ENCODE measurements around the gene SMARCA4. TPM values are rescaled to one million over a fixed set of nuclear protein-coding genes. Genes with fewer than 3 reads are reported as not detected.
A peak's percentile ranks its signal among the peaks of the same experiment; 100 is the strongest.
"Not testable (repeated sequence)": the region's sequence is repeated elsewhere in the genome, so short reads cannot be mapped to it uniquely, and the experiment has no call there.

SMARCA4 gene
- polyA plus RNA-seq, 1 donor, result 91.1 TPM

GRCh38 chr19:11090014-11090263 is 129.1 kb downstream of the SMARCA4 start:
- H3K9me3 ChIP-seq (ENCODE audit: control insufficient read depth, low read depth, low read length); H3K36me3 ChIP-seq (ENCODE audit: control insufficient read depth, insufficient read depth, low read length); H3K27me3 ChIP-seq (ENCODE audit: control insufficient read depth, insufficient read depth, low read length); DNase-seq: not testable (repeated sequence)
- H3K4me1 ChIP-seq (ENCODE audit: control insufficient read depth, insufficient read depth, low read length), result peaks cover 40% of the 10 kb centered on the region
- WGBS (ENCODE audit: insufficient coverage, low lambda C conversion rate), result no CpG with 5 or more reads among the region's 15 CpGs
- H3K27ac ChIP-seq (ENCODE audit: low read length), result peak overlapping the region; percentile 77
- H3K4me3 ChIP-seq (ENCODE audit: low read length), result peak overlapping the region; percentile 70

GRCh38 chr19:11090264-11090996 is 129.6 kb downstream of the SMARCA4 start:
- Histone ChIP-seq H3K4me1 (ENCODE audit: control insufficient read depth, insufficient read depth, low read length) (peaks cover 40% of the 10 kb centered on the region), H3K27me3 (ENCODE audit: control insufficient read depth, insufficient read depth, low read length) (no peaks in the 10 kb centered on the region), H3K9me3 (ENCODE audit: control insufficient read depth, low read depth, low read length) (no peaks in the 10 kb centered on the region), H3K4me3 (ENCODE audit: low read length) (peak overlapping the region; percentile 96), H3K27ac (ENCODE audit: low read length) (peak overlapping the region; percentile 100), H3K36me3 (ENCODE audit: control insufficient read depth, insufficient read depth, low read length) (peaks cover 7% of the 10 kb centered on the region)
- WGBS (ENCODE audit: insufficient coverage, low lambda C conversion rate), result no CpG with 5 or more reads among the region's 64 CpGs
- peak; percentile 97 to 98 for DNase-seq

GRCh38 chr19:11090997-11091702 is 130.3 kb downstream of the SMARCA4 start:
- Histone ChIP-seq H3K27ac (ENCODE audit: low read length) (peak overlapping the region; percentile 100), H3K4me3 (ENCODE audit: low read length) (peak overlapping the region; percentile 96), H3K36me3 (ENCODE audit: control insufficient read depth, insufficient read depth, low read length) (peaks cover 11% of the 10 kb centered on the region), H3K9me3 (ENCODE audit: control insufficient read depth, low read depth, low read length) (no peaks in the 10 kb centered on the region), H3K27me3 (ENCODE audit: control insufficient read depth, insufficient read depth, low read length) (no peaks in the 10 kb centered on the region), H3K4me1 (ENCODE audit: control insufficient read depth, insufficient read depth, low read length) (peaks cover 45% of the 10 kb centered on the region)
- no peak for DNase-seq
- no CpG with 5 or more reads among the region's 11 CpGs for WGBS (ENCODE audit: insufficient coverage, low lambda C conversion rate)

GRCh38 chr19:11091703-11092153 is 130.9 kb downstream of the SMARCA4 start:
- no CpG with 5 or more reads among the region's 8 CpGs for WGBS (ENCODE audit: insufficient coverage, low lambda C conversion rate)
- peaks cover 45% of the 10 kb centered on the region for H3K4me1 ChIP-seq (ENCODE audit: control insufficient read depth, insufficient read depth, low read length)
- peaks cover 11% of the 10 kb centered on the region for H3K36me3 ChIP-seq (ENCODE audit: control insufficient read depth, insufficient read depth, low read length)
- peak overlapping the region; percentile 100 for H3K27ac ChIP-seq (ENCODE audit: low read length)
- H3K4me3 ChIP-seq (ENCODE audit: low read length), result peak overlapping the region; percentile 96
- no peaks in the 10 kb centered on the region for H3K9me3 ChIP-seq (ENCODE audit: control insufficient read depth, low read depth, low read length)
- H3K27me3 ChIP-seq (ENCODE audit: control insufficient read depth, insufficient read depth, low read length), result no peaks in the 10 kb centered on the region
- peak; percentile 63 to 78 for DNase-seq

GRCh38 chr19:11092181-11092538 is 131.3 kb downstream of the SMARCA4 start:
- H3K9me3 ChIP-seq (ENCODE audit: control insufficient read depth, low read depth, low read length), result no peaks in the 10 kb centered on the region
- H3K27me3 ChIP-seq (ENCODE audit: control insufficient read depth, insufficient read depth, low read length), result no peaks in the 10 kb centered on the region
- peak in 1 of 2 donors; percentile 66 for DNase-seq
- peak overlapping the region; percentile 100 for H3K27ac ChIP-seq (ENCODE audit: low read length)
- WGBS (ENCODE audit: insufficient coverage, low lambda C conversion rate), result no CpG with 5 or more reads among the region's 6 CpGs
- H3K36me3 ChIP-seq (ENCODE audit: control insufficient read depth, insufficient read depth, low read length), result peaks cover 11% of the 10 kb centered on the region
- peak overlapping the region; percentile 96 for H3K4me3 ChIP-seq (ENCODE audit: low read length)
- H3K4me1 ChIP-seq (ENCODE audit: control insufficient read depth, insufficient read depth, low read length), result peaks cover 45% of the 10 kb centered on the region

GRCh38 chr19:11093689-11094238 is 132.9 kb downstream of the SMARCA4 start:
- H3K27me3 ChIP-seq (ENCODE audit: control insufficient read depth, insufficient read depth, low read length), result no peaks in the 10 kb centered on the region
- H3K36me3 ChIP-seq (ENCODE audit: control insufficient read depth, insufficient read depth, low read length), result peaks cover 17% of the 10 kb centered on the region
- WGBS (ENCODE audit: insufficient coverage, low lambda C conversion rate), result 93% methylated on average over 3 of the region's 15 CpGs
- DNase-seq, result no peak
- peak overlapping the region; percentile 30 for H3K27ac ChIP-seq (ENCODE audit: low read length)
- peaks cover 3% of the 10 kb centered on the region for H3K9me3 ChIP-seq (ENCODE audit: control insufficient read depth, low read depth, low read length)
- H3K4me3 ChIP-seq (ENCODE audit: low read length), result no peak overlapping the region
- H3K4me1 ChIP-seq (ENCODE audit: control insufficient read depth, insufficient read depth, low read length), result peaks cover 41% of the 10 kb centered on the region

- H3K4me3 ChIP-seq (ENCODE audit: low read length), result no peak overlapping the region
- H3K36me3 ChIP-seq (ENCODE audit: control insufficient read depth, insufficient read depth, low read length), result peaks cover 17% of the 10 kb centered on the region
- peaks cover 41% of the 10 kb centered on the region for H3K4me1 ChIP-seq (ENCODE audit: control insufficient read depth, insufficient read depth, low read length)
- H3K27me3 ChIP-seq (ENCODE audit: control insufficient read depth, insufficient read depth, low read length), result no peaks in the 10 kb centered on the region
- peak overlapping the region; percentile 95 for H3K27ac ChIP-seq (ENCODE audit: low read length)
- no CpG with 5 or more reads among the region's 4 CpGs for WGBS (ENCODE audit: insufficient coverage, low lambda C conversion rate)
- DNase-seq, result no peak
- peaks cover 4% of the 10 kb centered on the region for H3K9me3 ChIP-seq (ENCODE audit: control insufficient read depth, low read depth, low read length)
Measured at GRCh38 chr19:11094520-11094894, 133.7 kb downstream of the SMARCA4 start.

- no CpG with 5 or more reads among the region's 10 CpGs for WGBS (ENCODE audit: insufficient coverage, low lambda C conversion rate)
- DNase-seq, result peak in 1 of 2 donors; percentile 41
- H3K9me3 ChIP-seq (ENCODE audit: control insufficient read depth, low read depth, low read length), result peaks cover 4% of the 10 kb centered on the region
- H3K4me1 ChIP-seq (ENCODE audit: control insufficient read depth, insufficient read depth, low read length), result peaks cover 38% of the 10 kb centered on the region
- peak overlapping the region; percentile 95 for H3K27ac ChIP-seq (ENCODE audit: low read length)
- no peaks in the 10 kb centered on the region for H3K27me3 ChIP-seq (ENCODE audit: control insufficient read depth, insufficient read depth, low read length)
- H3K4me3 ChIP-seq (ENCODE audit: low read length), result no peak overlapping the region
- H3K36me3 ChIP-seq (ENCODE audit: control insufficient read depth, insufficient read depth, low read length), result peaks cover 27% of the 10 kb centered on the region
Measured at GRCh38 chr19:11096210-11096841, 135.5 kb downstream of the SMARCA4 start.

- not testable (repeated sequence) for H3K27ac ChIP-seq (ENCODE audit: low read length); DNase-seq; H3K27me3 ChIP-seq (ENCODE audit: control insufficient read depth, insufficient read depth, low read length); H3K4me3 ChIP-seq (ENCODE audit: low read length); H3K9me3 ChIP-seq (ENCODE audit: control insufficient read depth, low read depth, low read length)
- Histone ChIP-seq H3K36me3 (ENCODE audit: control insufficient read depth, insufficient read depth, low read length) (peaks cover 33% of the 10 kb centered on the region), H3K4me1 (ENCODE audit: control insufficient read depth, insufficient read depth, low read length) (peaks cover 28% of the 10 kb centered on the region)
- no CpG with 5 or more reads among the region's 6 CpGs for WGBS (ENCODE audit: insufficient coverage, low lambda C conversion rate)
Measured at GRCh38 chr19:11097367-11097766, 136.5 kb downstream of the SMARCA4 start.

- peaks cover 42% of the 10 kb centered on the region for H3K36me3 ChIP-seq (ENCODE audit: control insufficient read depth, insufficient read depth, low read length)
- no peak for DNase-seq
- H3K4me1 ChIP-seq (ENCODE audit: control insufficient read depth, insufficient read depth, low read length), result peaks cover 21% of the 10 kb centered on the region
- peaks cover 4% of the 10 kb centered on the region for H3K9me3 ChIP-seq (ENCODE audit: control insufficient read depth, low read depth, low read length)
- no CpG with 5 or more reads among the region's 2 CpGs for WGBS (ENCODE audit: insufficient coverage, low lambda C conversion rate)
- no peak overlapping the region for H3K27ac ChIP-seq (ENCODE audit: low read length)
- no peaks in the 10 kb centered on the region for H3K27me3 ChIP-seq (ENCODE audit: control insufficient read depth, insufficient read depth, low read length)
- H3K4me3 ChIP-seq (ENCODE audit: low read length), result no peak overlapping the region
Measured at GRCh38 chr19:11098327-11098726, 137.5 kb downstream of the SMARCA4 start.
